GM08714 (cell line): Measurements from ENCODE around the gene MYBPHL.
"Not testable (repeated sequence)": the region's sequence is repeated elsewhere in the genome, so short reads cannot be mapped to it uniquely, and the experiment has no call there.

Source experiments
- H3K4me3 ChIP-seq: fragments of 200-500 bp; sonication (Bioruptor generic); 2 replicates; pipeline ENCODE4 v1.5.1; 2014; ENCODE audit warnings: mild to moderate bottlenecking, low read length, inconsistent platforms
- ZNF274 ChIP-seq: IDR thresholded peaks from 2 replicates; pipeline ENCODE4 v1.6.1; 2012; ENCODE audit warnings: mild to moderate bottlenecking, low read depth, low read length

Gene MYBPHL

DNA sequence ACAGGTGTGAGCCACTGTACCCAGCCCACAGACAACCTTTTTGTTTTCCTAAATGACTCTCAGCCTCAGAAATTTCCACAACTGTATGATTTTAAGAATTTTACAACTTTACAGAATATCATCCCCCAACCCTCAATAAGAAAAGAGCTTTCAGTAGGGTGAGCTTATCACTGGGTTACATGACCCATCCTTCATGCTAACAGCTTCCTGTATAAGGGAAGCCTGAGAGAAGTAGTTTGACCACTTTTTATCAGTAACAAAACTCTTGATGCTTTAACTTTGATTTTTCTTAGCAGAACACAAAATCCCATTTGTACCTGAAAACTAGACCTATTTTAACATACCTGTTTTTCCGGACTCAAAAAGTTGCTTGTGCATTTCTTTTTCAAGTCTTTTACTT lies 9.7 kb upstream of the MYBPHL start:
- 0 out of 2 replicates have a peak, but pooled peaks have one; percentile 5 for TF ChIP-seq ZNF274

DNA sequence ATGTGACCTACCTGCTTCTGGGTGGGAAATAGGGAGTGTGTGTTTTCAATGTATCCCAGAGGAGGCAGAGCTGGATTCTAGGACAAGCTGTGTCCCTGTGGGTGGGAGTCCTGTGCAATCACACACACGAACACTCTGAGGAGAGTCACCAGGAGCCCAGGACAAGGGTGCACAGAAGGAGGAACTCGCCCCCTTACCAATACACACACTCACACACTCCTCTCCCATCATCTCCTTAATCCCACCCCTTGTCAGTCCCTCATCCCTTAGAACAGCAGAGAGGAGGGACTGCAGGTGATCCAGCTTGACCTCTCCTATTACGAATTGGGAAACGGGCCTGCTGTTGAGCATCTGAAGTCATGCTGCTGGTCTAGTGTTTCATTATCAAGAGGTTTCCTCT lies 8.5 kb upstream of the MYBPHL start:
- no peak for TF ChIP-seq ZNF274
- no peak overlapping the region for H3K4me3 ChIP-seq

More for the DNA sequence above, 9.7 kb upstream of the MYBPHL start:
- H3K4me3 ChIP-seq: no peak overlapping the region

DNA sequence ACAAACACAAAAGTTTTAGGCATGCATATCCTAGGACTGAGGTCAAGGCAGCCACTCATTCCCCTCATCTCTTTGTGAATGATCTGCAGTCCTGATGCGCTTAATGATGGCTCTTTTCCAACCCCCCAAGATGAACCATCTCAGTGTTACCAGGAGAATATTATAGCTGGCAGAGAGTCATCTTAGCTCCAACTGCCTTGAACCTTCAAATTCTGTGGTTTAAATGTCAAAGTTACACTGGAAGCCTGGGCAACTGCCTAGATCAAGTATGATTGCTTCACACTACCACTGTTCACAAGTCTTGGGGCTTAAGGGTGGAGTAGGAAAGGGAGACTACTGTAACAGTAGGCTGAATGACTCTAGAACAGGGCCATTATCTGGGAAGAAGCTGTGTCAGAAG lies 8.0 kb upstream of the MYBPHL start:
- H3K4me3 ChIP-seq: no peak overlapping the region
- no peak for TF ChIP-seq ZNF274

DNA sequence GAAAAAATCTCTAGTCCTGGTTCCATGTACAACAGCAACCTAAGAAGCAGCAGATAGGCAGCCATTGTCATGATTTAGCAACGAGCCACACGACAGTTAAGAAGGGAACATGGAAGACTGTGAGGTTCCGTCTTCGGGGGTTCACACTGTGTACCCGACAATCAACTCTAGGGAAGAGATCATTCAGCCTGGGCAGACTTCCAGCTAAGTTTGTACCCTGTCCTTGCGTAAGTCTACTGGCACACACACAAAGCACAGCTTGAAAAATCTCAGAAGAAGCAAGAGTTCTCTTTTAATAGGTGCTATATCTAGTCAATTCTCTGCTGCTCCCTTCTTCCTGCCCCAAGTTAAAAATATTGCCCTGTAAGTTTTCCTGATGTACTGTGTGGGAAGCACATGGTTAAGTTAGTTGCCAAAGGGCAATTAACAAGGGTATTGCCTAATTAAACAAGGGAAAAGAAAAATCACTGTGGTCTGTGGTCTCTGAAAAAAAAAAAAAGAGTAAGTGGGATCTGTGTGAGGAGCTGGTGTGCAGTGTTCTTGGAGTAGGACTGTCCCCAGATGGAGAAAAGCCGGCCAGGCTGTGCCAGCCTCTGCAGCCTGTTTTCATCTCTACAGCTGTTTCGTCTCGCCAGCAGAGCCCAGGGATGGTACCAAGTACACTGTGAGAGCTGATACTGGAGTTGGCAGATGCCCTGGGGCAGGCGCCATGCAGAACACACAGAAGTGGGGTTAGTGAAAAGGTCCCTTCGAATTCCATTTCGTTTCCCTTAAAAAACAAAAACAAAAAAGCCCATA lies 6.4 kb upstream of the MYBPHL start:
- no peak overlapping the region for H3K4me3 ChIP-seq
- TF ChIP-seq ZNF274: no peak

DNA sequence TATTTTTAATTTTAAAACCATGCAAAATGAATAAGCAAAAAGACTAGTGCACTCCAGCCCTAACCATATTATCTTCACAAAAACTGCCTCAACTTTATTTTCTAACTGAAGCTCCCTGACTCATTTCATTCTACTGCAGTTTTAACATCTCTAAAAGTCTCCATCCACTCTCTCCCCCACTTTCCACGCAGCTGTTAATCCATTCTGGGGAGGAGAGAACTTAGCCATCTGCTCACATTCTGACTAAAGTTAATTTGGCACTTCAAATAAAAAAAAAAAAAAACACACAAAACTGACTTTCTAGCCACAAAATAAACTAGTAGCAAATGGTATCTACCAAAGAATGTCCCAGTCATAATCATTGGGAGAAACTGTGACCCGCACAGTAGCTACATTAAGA lies 5.4 kb upstream of the MYBPHL start:
- no peak for TF ChIP-seq ZNF274
- H3K4me3 ChIP-seq: no peak overlapping the region

DNA sequence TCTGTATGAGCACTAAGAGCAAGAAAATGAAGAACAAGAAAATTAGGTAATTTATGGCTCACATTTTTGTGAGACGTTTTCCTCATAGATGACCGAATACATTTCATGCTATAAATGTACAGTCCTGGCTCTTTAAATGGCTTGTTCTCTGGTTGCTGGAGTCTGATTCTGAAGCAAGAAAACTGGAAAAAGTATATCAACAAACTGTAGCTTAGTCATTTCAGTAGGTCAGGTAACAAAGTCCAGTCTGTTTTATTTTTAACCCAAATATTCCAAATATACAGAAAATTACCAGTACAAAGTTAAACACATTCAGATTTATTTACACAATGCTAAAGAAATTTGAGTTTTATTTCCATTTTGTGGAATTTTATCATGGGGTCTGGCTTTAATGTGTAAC lies 2.5 kb upstream of the MYBPHL start:
- H3K4me3 ChIP-seq: no peak overlapping the region
- TF ChIP-seq ZNF274: no peak

DNA sequence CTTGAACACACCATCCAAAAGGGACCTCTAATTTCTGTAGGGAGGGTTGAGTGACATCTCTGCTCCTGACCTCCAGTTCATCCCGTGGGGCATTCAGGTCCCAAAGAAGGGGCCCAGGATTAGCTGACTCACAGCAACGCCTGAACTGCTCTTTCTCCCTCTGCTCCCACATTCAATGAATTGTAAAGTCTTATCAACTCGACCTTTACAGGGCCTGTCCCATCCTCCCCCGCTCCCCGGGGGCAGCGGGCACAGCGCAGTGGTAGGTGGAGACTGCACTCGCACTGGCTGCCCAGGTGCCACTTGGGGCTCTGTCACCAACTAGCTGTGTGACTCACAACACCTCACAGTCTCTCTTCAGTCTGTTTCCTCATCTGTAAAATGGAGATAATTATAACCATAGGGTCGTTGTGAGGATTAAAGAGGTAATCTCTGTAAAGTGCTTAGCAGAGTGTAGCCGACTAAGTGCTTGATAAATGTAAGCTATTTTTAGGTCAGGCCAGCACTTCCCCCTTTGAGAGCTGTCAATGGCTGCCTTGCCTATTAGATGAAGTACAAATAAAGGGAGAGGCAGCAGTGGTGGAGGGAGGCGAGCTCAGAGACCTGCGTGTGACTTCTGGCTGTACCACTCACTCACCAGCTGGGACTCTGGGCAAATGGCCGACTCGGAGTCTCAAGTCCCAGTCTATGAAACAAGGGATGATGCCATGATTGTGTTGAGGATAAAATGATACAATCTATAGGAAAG lies 637 bp upstream of the MYBPHL start:
- TF ChIP-seq ZNF274: no peak

DNA sequence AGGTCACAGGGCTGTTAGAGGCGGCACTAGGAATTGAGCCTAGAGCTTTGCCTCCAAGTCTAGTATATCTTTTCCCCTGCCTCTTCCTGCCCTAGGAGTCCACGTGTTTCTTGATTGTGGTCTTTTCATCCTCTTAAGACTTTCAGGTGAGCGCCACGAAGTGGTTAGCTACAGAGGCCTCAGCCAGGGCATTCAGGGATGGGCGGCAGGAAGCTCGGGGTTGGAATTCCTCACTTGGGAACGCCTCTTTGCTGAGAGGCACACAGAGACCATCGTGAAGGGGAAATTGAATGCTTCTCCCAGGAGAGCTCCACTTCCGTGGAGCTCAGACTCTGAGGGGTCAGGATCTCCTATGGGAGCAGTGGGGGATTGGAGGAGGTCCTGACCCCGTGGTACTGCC lies 820 bp downstream of the MYBPHL start:
- not testable (repeated sequence) for H3K4me3 ChIP-seq

More for the DNA sequence above, 637 bp upstream of the MYBPHL start:
- H3K4me3 ChIP-seq: no peak overlapping the region

DNA sequence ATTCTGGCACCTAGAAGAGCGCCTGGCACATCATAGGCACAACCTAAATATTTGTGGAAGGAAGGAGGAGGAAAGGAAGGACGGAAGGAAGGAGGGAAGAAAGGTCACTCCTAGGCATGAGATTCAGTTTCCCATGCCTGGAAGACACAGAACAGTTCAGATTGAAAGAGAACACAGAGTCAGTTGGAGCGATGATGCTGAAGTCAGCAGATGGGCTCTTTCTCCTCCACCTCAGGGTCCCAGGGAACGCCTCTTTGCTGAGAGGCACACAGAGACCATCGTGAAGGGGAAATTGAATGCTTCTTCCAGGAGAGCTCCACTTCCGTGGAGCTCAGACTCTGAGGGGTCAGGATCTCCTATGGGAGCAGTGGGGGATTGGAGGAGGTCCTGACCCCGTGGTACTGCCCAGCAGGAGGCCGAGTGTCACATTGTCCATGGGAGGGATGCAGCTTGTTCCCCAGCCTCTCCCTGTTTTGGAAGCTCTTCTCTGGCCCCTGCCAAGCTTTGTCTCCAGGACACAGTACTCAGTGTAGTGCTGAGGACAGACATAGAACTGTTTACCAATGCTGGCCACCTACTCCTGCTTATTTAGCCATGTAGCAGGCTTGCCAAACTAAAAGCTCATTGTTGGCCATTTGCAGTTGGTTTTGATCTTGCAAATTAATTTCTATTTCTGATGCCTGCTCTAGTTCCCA lies 2.4 kb downstream of the MYBPHL start:
- no peak overlapping the region for H3K4me3 ChIP-seq

DNA sequence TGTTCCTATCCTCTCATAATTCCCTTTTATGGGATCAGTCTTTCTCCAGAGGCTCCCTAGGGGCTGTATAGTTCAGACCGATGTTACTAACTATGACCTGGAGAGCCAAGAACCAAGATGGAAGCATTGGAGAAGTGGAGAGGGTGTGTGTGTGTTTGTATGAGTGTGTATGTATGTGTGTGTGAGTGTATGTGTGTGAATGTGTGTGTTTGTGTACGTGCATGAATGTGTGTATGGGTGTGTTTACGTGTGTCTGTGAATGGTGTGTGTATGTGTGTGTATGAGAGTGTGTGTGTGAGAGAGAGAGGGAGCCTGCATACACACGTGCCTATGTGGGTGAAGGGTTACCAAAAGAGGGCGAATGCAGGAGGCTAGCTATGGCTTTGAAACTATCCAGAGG lies 4.9 kb downstream of the MYBPHL start:
- no peak overlapping the region for H3K4me3 ChIP-seq
- TF ChIP-seq ZNF274: no peak

More for the DNA sequence above, 2.4 kb downstream of the MYBPHL start:
- no peak for TF ChIP-seq ZNF274

DNA sequence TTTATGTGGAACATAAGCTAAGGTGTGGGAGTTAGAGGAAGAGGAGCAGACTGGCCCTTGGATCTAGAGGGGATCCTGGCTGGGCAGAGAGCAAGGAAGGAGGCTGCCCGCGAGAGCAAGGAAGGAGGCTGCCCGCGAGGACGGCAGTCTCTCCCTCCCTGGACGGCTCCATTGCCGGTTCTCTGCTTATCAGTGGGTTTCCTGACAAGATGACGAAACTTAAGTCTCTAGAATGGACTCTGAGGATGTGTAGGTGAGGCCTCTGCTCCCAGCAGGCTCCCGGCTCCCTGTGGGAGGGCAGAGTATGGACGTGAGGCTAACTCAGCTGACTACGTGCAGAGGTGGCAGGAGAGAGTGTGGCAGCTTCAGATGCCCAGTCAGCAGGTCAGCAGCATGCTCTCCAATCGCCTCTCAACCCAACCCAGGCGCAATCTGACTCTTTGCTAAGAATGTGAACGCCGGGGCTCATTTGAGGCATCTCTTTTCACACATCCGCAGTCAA lies 6.1 kb downstream of the MYBPHL start:
- no peak overlapping the region for H3K4me3 ChIP-seq
- no peak for TF ChIP-seq ZNF274

DNA sequence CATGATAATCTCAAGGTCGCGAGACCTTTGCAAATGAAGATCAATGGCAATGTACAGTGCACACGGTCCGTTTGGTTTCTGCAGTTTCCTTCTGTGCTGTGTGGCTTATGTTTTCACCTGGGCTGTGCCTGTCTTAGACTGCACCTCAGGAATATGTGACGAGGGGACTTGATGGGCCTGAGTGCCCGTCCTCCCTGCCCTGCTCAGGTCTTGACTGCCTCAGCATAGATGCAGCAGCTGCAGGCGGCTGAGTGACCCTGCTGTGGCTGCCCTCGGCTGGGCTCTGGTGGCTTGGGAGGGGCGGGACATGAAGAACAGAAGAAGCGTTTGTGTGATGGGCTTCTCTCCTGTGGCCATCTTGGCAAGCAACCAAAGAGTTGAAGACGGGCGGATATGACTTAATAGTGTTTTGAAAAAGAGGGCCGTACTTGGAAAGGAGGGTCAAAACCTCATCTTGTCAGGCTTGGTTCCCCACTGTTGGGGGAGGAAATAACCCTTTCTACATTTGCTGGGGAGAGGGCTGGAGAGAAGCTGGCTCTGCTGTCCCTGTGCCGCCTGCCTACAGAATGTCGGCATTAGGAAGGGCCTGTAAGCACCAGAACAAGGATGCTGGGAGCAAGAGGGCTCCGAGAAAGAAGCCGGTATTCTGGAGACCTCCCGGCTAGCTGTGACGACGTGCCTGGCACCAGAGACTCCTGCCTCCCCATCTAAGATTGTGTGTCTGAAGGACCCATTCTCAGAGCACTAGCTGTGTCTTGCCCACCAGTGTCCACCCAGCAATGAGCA lies 7.1 kb downstream of the MYBPHL start:
- no peak for TF ChIP-seq ZNF274
- H3K4me3 ChIP-seq: no peak overlapping the region

DNA sequence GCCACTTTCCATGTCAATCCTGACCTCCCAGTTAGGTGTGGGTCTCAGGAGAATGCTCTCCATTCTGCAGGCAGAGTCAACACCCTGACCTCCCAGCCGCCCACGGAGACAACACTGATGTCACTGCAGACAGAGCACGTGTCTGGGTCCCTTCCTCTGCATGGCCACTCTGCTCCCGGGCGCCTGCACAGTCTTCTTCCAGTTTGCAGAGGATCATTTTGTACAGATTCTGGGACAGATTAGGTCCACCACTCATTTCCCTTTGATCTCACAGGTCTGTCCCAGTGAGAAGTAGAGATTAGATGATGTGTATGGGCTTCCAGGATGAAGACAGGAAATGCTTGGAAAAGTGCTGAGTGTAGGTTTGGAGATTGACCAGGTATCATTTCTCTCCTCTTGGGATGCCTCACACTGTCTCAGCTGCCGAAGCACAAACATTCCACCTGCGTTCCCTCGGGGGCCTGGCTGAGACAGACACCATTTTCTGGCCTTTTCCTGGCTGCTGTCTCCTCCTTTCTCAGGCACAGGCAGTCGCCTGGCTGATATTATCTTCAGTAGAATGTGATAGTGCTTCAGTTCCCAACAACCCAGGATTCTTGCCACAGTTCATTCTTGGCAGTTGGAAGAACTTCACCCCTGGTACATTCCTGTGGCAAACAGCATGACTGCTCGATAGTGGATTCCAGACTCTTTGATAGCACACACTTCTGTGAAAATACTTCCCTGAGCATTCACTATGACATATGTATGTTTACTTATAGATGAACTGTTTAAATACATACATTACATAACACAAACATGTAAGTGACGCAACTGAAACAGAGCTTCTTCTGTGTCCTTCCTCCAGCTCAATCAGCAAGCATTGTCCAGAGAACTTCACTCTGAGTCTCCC lies 7.9 kb downstream of the MYBPHL start:
- TF ChIP-seq ZNF274: no peak
- no peak overlapping the region for H3K4me3 ChIP-seq
